ELR (cell line): Measurements from ENCODE around the gene VSTM1.

Experiments used
- DNase-seq: peaks from one replicate; pipeline ENCODE4 v3.0.0-alpha.2; 2015; ENCODE audit warnings: low read depth

VSTM1 gene

GRCh38 chr19:54011507-54012211, 52.0 kb downstream of the VSTM1 start:
- DNase-seq: no peak

- DNase-seq: no peak
These were observed 53.2 kb downstream of the VSTM1 start for GRCh38 chr19:54010474-54010873.

GRCh38 chr19:54009440-54009839, 54.3 kb downstream of the VSTM1 start:
- no peak for DNase-seq

- DNase-seq: no peak
These were observed 61.0 kb downstream of the VSTM1 start for GRCh38 chr19:54002495-54003315.

- no peak for DNase-seq
These were observed 62.2 kb downstream of the VSTM1 start for GRCh38 chr19:54001496-54001895.

- no peak for DNase-seq
These were observed 64.0 kb downstream of the VSTM1 start for GRCh38 chr19:53999694-54000093.

GRCh38 chr19:53998223-53998622, 65.5 kb downstream of the VSTM1 start:
- DNase-seq: no peak

- DNase-seq: no peak
These were observed 68.9 kb downstream of the VSTM1 start for GRCh38 chr19:53994811-53995210.

GRCh38 chr19:53993448-53993847, 70.2 kb downstream of the VSTM1 start:
- no peak for DNase-seq

- no peak for DNase-seq
These were observed 70.9 kb downstream of the VSTM1 start for GRCh38 chr19:53992815-53993214.

GRCh38 chr19:53992211-53992610, 71.5 kb downstream of the VSTM1 start:
- no peak for DNase-seq

- peak; percentile 47 for DNase-seq
These were observed 72.2 kb downstream of the VSTM1 start, which contains the start of gene CACNG6 for GRCh38 chr19:53991224-53992113. CACNG6 (plus strand) TSS chr19:53991637; CDS start chr19:53992878, 1,241 bp downstream.
